Epithelial cell of esophagus (primary cell): ENCODE results near the gene CDO1.
A peak's percentile ranks its signal among the peaks of the same experiment; 100 is the strongest.

Experiments used
- DNase-seq: peaks from one replicate; pipeline ENCODE4 v3.0.0; 2010; ENCODE audit warnings: low read depth
- H3K4me3 ChIP-seq: 2 replicates; pipeline ENCODE4 v1.5.1; 2011; ENCODE audit warnings: mild to moderate bottlenecking, low read length, control low read depth
- CTCF ChIP-seq: IDR thresholded peaks from 2 replicates; pipeline ENCODE4 v1.5.1; 2011; ENCODE audit warnings: low read depth, mild to moderate bottlenecking, low read length, control low read depth, inconsistent platforms; ENCODE audit not compliant: insufficient read depth; ENCODE audit errors: missing control alignments

The CDO1 gene

GRCh38 chr5:115854139-115854538 is 37.7 kb upstream of the CDO1 start:
- no peak overlapping the region for H3K4me3 ChIP-seq
- no peak for TF ChIP-seq CTCF
- no peak for DNase-seq

- no peak overlapping the region for H3K4me3 ChIP-seq
- no peak for DNase-seq
- TF ChIP-seq CTCF = no peak
Observed at GRCh38 chr5:115850744-115851416, 34.4 kb upstream of the CDO1 start.

GRCh38 chr5:115849258-115849798 is 32.9 kb upstream of the CDO1 start:
- no peak for TF ChIP-seq CTCF
- DNase-seq = no peak
- no peak overlapping the region for H3K4me3 ChIP-seq

GRCh38 chr5:115847290-115847689 is 30.8 kb upstream of the CDO1 start:
- no peak overlapping the region for H3K4me3 ChIP-seq
- TF ChIP-seq CTCF = no peak
- DNase-seq = peak; percentile 91

- no peak for TF ChIP-seq CTCF
- no peak overlapping the region for H3K4me3 ChIP-seq
- DNase-seq = no peak
Observed at GRCh38 chr5:115844321-115844817, 27.9 kb upstream of the CDO1 start.

- TF ChIP-seq CTCF = no peak
- peak overlapping the region; percentile 82 for H3K4me3 ChIP-seq
- DNase-seq = no peak
Observed at GRCh38 chr5:115843444-115844130, 27.1 kb upstream of the CDO1 start.
